Neural cell (in vitro differentiated cells): Measurements from ENCODE around the gene ZNF644. TPM values are rescaled to one million over a fixed set of nuclear protein-coding genes. Genes with fewer than 3 reads are reported as not detected.

ENCODE experiments used
- H2AFZ ChIP-seq: fragments of 200-600, 300-800 bp; sonication (generic), shearing (Covaris generic); 2 replicates; pipeline ENCODE4 v1.6.0; 2014; ENCODE audit warnings: low read depth, mild to moderate bottlenecking, antibody characterized with exemption, low read length, moderate library complexity
- H3F3A ChIP-seq: fragments of 200-600 bp; shearing (Covaris generic); 2 replicates; pipeline ENCODE4 v1.6.1; 2016; ENCODE audit warnings: mild to moderate bottlenecking, moderate library complexity, mixed read lengths, antibody characterized with exemption, low read length; ENCODE audit not compliant: insufficient read depth, poor library complexity, severe bottlenecking
- H3K27ac ChIP-seq: fragments of 200-600, 300-800 bp; sonication (generic), shearing (Covaris generic); 2 replicates; pipeline ENCODE4 v1.5.1; 2014; ENCODE audit warnings: mild to moderate bottlenecking, low read length, moderate library complexity
- H3K27me3 ChIP-seq: fragments of 300-800, 200-600 bp; sonication (generic), shearing (Covaris generic); 2 replicates; pipeline ENCODE4 v1.6.0; 2014; ENCODE audit warnings: mild to moderate bottlenecking, low read depth, low read length, moderate library complexity; ENCODE audit not compliant: insufficient read depth
- H3K36me3 ChIP-seq: fragments of 300-800, 200-600 bp; sonication (generic), shearing (Covaris generic); 2 replicates; pipeline ENCODE4 v1.5.1; 2014; ENCODE audit warnings: mild to moderate bottlenecking, antibody characterized with exemption, low read length, moderate library complexity; ENCODE audit not compliant: insufficient read depth
- H3K4me2 ChIP-seq: fragments of 300-800, 200-600 bp; sonication (generic), shearing (Covaris generic); 2 replicates; pipeline ENCODE4 v1.6.0; 2014; ENCODE audit warnings: mild to moderate bottlenecking, low read length
- H3K4me3 ChIP-seq: fragments of 300-800, 200-600 bp; sonication (generic), shearing (Covaris generic); 2 replicates; pipeline ENCODE4 v1.5.1; 2014; ENCODE audit warnings: mild to moderate bottlenecking, low read length, moderate library complexity
- H3K79me2 ChIP-seq: fragments of 200-600 bp; shearing (Covaris generic); replicated peaks from 2 replicates; pipeline ENCODE4 v1.6.0; 2014; ENCODE audit warnings: mild to moderate bottlenecking, low read length, moderate library complexity; ENCODE audit not compliant: insufficient read depth
- H3K9ac ChIP-seq: fragments of 300-800, 200-600 bp; sonication (generic), shearing (Covaris generic); 2 replicates; pipeline ENCODE4 v1.6.1; 2016; ENCODE audit warnings: mild to moderate bottlenecking, low read length, mixed read lengths
- H3K9me2 ChIP-seq: fragments of 200-600 bp; shearing (Covaris generic); 2 replicates; pipeline ENCODE4 v1.6.1; 2016; ENCODE audit warnings: mild to moderate bottlenecking, low read length, mixed read lengths; ENCODE audit not compliant: insufficient read depth
- H3K9me3 ChIP-seq: fragments of 200-600, 300-800 bp; sonication (generic), shearing (Covaris generic); 2 replicates; pipeline ENCODE4 v1.6.1; 2016; ENCODE audit warnings: mild to moderate bottlenecking, mixed run types, low read length, moderate library complexity, mixed read lengths
- H4K20me1 ChIP-seq: fragments of 200-600 bp; shearing (Covaris generic); 2 replicates; pipeline ENCODE4 v1.6.1; 2016; ENCODE audit warnings: mild to moderate bottlenecking, mixed run types; ENCODE audit not compliant: insufficient read depth
- EP300 ChIP-seq: fragments of 450-650 bp; conservative IDR thresholded peaks from 2 replicates; pipeline ENCODE4 v1.6.1; 2014; ENCODE audit warnings: antibody characterized with exemption, mild to moderate bottlenecking, moderate library complexity; ENCODE audit not compliant: poor library complexity, severe bottlenecking
- EZH2 ChIP-seq: fragments of 200-600, 300-800 bp; shearing (Covaris generic), sonication (generic); IDR thresholded peaks from 2 replicates; pipeline ENCODE4 v1.6.1; 2014; ENCODE audit warnings: antibody characterized with exemption, low read length, borderline replicate concordance, mild to moderate bottlenecking; ENCODE audit not compliant: insufficient read depth, poor library complexity, severe bottlenecking
- MXI1 ChIP-seq: fragments of 450-650 bp; conservative IDR thresholded peaks from 2 replicates; pipeline ENCODE4 v1.6.1; 2014; ENCODE audit warnings: antibody characterized with exemption, mild to moderate bottlenecking; ENCODE audit not compliant: poor library complexity, severe bottlenecking
- POLR2AphosphoS5 ChIP-seq: IDR thresholded peaks from 2 replicates; pipeline ENCODE4 v1.6.1; 2012
- RAD21 ChIP-seq: fragments of 450-650 bp; conservative IDR thresholded peaks from 2 replicates; pipeline ENCODE4 v1.6.1; 2014; ENCODE audit warnings: antibody characterized with exemption, mild to moderate bottlenecking, moderate library complexity
- SMC3 ChIP-seq: fragments of 450-650 bp; conservative IDR thresholded peaks from 2 replicates; pipeline ENCODE4 v1.6.1; 2014; ENCODE audit warnings: antibody characterized with exemption, mild to moderate bottlenecking, moderate library complexity; ENCODE audit not compliant: poor library complexity
- TAF1 ChIP-seq: IDR thresholded peaks from 2 replicates; pipeline ENCODE4 v1.6.1; 2012; ENCODE audit warnings: low read depth
- polyA plus RNA-seq: library from polyadenylated mRNA; depleted of rRNA; stranded (reverse); fragments of >200 nt; gene quantifications from 2 replicates; pipeline ENCODE4 v1.2.3, GENCODE V29; 2014
- TF ChIP-seq, protein P1 (sequence below): fragments of 450-650 bp; IDR thresholded peaks from 2 replicates; pipeline ENCODE4 v1.5.1; 2014; ENCODE audit warnings: antibody characterized with exemption, mild to moderate bottlenecking, moderate library complexity; ENCODE audit not compliant: poor library complexity, severe bottlenecking
- TF ChIP-seq, protein P2 (sequence below): IDR thresholded peaks from 2 replicates; pipeline ENCODE4 v1.6.1; 2012; ENCODE audit warnings: borderline replicate concordance

ZNF644 gene
- polyA plus RNA-seq, 1 donor from 2014 or later: 71.7 TPM

- H3K9ac ChIP-seq: no peak overlapping the region
- H3F3A ChIP-seq: no peaks in the 10 kb centered on the region
- H3K4me2 ChIP-seq: no peak overlapping the region
- H3K27me3 ChIP-seq: no peaks in the 10 kb centered on the region
- no peaks in the 10 kb centered on the region for H3K36me3 ChIP-seq
- H4K20me1 ChIP-seq: no peaks in the 10 kb centered on the region
- H3K27ac ChIP-seq: no peak overlapping the region
- H3K4me3 ChIP-seq: no peak overlapping the region
- peaks cover 69% of the 10 kb centered on the region for H3K79me2 ChIP-seq
- TF ChIP-seq POLR2AphosphoS5 (no peak), TAF1 (no peak), MXI1 (no peak), EZH2 (no peak), RAD21 (no peak), EP300 (no peak), SMC3 (no peak)
- TF ChIP-seq, protein P1, sequence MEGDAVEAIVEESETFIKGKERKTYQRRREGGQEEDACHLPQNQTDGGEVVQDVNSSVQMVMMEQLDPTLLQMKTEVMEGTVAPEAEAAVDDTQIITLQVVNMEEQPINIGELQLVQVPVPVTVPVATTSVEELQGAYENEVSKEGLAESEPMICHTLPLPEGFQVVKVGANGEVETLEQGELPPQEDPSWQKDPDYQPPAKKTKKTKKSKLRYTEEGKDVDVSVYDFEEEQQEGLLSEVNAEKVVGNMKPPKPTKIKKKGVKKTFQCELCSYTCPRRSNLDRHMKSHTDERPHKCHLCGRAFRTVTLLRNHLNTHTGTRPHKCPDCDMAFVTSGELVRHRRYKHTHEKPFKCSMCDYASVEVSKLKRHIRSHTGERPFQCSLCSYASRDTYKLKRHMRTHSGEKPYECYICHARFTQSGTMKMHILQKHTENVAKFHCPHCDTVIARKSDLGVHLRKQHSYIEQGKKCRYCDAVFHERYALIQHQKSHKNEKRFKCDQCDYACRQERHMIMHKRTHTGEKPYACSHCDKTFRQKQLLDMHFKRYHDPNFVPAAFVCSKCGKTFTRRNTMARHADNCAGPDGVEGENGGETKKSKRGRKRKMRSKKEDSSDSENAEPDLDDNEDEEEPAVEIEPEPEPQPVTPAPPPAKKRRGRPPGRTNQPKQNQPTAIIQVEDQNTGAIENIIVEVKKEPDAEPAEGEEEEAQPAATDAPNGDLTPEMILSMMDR: no peak
- TF ChIP-seq, protein P2, sequence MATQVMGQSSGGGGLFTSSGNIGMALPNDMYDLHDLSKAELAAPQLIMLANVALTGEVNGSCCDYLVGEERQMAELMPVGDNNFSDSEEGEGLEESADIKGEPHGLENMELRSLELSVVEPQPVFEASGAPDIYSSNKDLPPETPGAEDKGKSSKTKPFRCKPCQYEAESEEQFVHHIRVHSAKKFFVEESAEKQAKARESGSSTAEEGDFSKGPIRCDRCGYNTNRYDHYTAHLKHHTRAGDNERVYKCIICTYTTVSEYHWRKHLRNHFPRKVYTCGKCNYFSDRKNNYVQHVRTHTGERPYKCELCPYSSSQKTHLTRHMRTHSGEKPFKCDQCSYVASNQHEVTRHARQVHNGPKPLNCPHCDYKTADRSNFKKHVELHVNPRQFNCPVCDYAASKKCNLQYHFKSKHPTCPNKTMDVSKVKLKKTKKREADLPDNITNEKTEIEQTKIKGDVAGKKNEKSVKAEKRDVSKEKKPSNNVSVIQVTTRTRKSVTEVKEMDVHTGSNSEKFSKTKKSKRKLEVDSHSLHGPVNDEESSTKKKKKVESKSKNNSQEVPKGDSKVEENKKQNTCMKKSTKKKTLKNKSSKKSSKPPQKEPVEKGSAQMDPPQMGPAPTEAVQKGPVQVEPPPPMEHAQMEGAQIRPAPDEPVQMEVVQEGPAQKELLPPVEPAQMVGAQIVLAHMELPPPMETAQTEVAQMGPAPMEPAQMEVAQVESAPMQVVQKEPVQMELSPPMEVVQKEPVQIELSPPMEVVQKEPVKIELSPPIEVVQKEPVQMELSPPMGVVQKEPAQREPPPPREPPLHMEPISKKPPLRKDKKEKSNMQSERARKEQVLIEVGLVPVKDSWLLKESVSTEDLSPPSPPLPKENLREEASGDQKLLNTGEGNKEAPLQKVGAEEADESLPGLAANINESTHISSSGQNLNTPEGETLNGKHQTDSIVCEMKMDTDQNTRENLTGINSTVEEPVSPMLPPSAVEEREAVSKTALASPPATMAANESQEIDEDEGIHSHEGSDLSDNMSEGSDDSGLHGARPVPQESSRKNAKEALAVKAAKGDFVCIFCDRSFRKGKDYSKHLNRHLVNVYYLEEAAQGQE: no peak
- no peak overlapping the region for H2AFZ ChIP-seq
- no peaks in the 10 kb centered on the region for H3K9me2 ChIP-seq
- H3K9me3 ChIP-seq: no peaks in the 10 kb centered on the region
Observed at GRCh38 chr1:90924982-90925381, 96.9 kb downstream of the ZNF644 start.

GRCh38 chr1:90922996-90923395, 98.8 kb downstream of the ZNF644 start:
- no peaks in the 10 kb centered on the region for H3K9me3 ChIP-seq
- H3K9ac ChIP-seq: no peak overlapping the region
- no peaks in the 10 kb centered on the region for H3K36me3 ChIP-seq
- no peak overlapping the region for H3K4me3 ChIP-seq
- H3K4me2 ChIP-seq: no peak overlapping the region
- H2AFZ ChIP-seq: no peak overlapping the region
- no peaks in the 10 kb centered on the region for H3F3A ChIP-seq
- TF ChIP-seq POLR2AphosphoS5 (no peak), EP300 (no peak), EZH2 (no peak), SMC3 (no peak), MXI1 (no peak), TAF1 (no peak), RAD21 (no peak)
- TF ChIP-seq, protein P2: no peak
- TF ChIP-seq, protein P1: no peak
- H3K79me2 ChIP-seq: peaks cover 66% of the 10 kb centered on the region
- H3K9me2 ChIP-seq: no peaks in the 10 kb centered on the region
- H3K27me3 ChIP-seq: no peaks in the 10 kb centered on the region
- H3K27ac ChIP-seq: no peak overlapping the region
- H4K20me1 ChIP-seq: no peaks in the 10 kb centered on the region
